Ramos (cell line): ENCODE data around the gene PML.
"Not testable (repeated sequence)": the region's sequence is repeated elsewhere in the genome, so short reads cannot be mapped to it uniquely, and the experiment has no call there.

Experiments used
- in situ Hi-C: fragments of 300-500 bp; cut with MboI; formaldehyde crosslinking; loops from one replicate; pipeline ENCODE4 v1.14.3; 2022; ENCODE audit warnings: low sequenced_read_pairs; ENCODE audit not compliant: unreplicated experiment

Gene PML

GRCh38 chr15:74053517-74053916 lies 59.0 kb downstream of the PML start:
- in situ Hi-C loops: no loop called here

GRCh38 chr15:74053941-74054529 lies 59.5 kb downstream of the PML start:
- in situ Hi-C loops: no loop called here

DNA sequence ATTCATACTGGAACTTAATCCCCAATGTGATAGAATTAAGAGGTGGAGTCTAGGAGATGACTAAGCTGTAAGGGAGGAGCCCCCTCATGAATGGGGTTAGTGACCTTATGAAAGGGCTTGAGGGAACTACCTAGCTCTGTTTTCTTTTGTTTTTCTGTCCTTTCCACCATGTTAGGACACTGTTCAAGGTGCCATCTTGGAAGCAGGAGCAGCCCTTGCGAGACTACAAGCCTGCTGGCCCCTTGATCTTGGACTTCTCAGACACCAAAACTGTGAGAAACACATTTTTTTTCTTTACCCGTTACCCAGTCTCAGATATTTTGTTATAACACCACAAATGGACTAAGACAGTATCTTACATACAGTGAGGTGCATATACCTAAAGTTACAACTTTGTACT lies 61.3 kb downstream of the PML start:
- in situ Hi-C loops: loop anchor here (5.0 kb wide), 1 partner anchor 71 kb away; no protein-coding TSS in a partner anchor

DNA sequence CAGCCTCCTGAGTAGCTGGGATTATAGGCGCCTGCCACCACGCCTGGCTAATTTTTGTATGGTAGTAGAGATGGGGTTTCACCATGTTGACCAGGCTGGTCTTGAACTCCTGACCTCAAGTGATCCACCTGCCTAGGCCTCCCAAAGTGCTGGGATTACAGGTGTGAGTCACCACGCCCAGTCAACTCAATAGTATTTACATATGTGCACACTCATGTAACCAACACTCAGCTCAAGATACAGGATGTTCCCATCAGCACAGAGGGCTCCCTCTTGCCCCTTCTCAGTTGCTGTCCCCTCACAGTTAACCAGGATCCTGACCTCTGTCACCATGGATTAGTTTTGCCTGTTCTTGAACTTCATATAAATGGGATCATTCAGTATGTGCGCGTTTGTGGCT lies 61.8 kb downstream of the PML start:
- in situ Hi-C loops: loop anchor here (5.0 kb wide), 1 partner anchor 71 kb away; no protein-coding TSS in a partner anchor

- in situ Hi-C loops: loop anchor here (5.0 kb wide), 1 partner anchor 68 kb away; no protein-coding TSS in a partner anchor
Measured at GRCh38 chr15:74059050-74059833, 64.7 kb downstream of the PML start.

GRCh38 chr15:74060251-74060650 lies 65.7 kb downstream of the PML start:
- in situ Hi-C loops: no loop called here

GRCh38 chr15:74062236-74062635 lies 67.7 kb downstream of the PML start:
- in situ Hi-C loops: no loop called here

DNA sequence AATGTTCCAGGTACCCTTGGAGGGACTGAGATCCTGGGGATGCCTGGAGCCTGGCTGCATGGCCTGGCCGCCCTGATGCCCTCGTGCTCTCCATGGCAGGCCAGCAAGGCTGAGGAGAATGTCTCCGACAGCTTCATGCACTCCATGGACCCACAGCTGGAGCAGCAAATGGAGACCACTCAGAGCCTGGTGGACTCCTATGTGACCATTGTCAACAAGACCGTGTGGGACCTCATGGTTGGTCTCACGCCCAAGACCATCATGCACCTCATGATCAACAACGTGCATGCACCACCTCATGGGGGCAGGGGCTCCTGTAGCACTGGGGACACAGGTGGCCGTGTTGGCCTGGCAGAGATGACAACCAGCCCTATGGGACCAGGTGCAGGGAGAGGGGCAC lies 68.2 kb downstream of the PML start:
- in situ Hi-C loops: no loop called here

- in situ Hi-C loops: not testable (repeated sequence)
Measured at GRCh38 chr15:74063425-74064146, 69.1 kb downstream of the PML start.

- in situ Hi-C loops: not testable (repeated sequence)
Measured at GRCh38 chr15:74064183-74064582, 69.7 kb downstream of the PML start.

DNA sequence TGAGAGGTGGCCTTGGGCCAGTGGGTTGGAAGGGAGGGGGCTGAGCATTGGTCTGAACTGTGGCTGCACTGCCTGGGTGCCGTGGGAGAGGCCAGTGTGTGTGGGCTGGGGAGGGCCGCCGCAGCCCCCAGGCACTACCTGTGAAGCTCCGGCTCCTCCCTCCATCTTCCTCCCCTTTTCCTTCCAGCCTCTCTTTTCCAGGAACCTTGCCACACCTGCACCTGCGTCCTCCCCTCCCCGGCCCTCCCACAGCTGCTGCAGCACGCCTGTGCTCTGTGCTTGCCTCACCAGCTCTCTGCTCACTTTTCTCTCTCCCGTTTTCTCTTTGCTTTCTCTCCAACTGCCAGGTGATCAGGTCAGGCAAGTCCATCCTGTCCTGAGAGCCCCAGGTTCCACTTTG lies 70.3 kb downstream of the PML start:
- in situ Hi-C loops: not testable (repeated sequence)

GRCh38 chr15:74065684-74066411 lies 71.3 kb downstream of the PML start:
- in situ Hi-C loops: not testable (repeated sequence)

GRCh38 chr15:74071645-74072044 lies 77.1 kb downstream of the PML start:
- in situ Hi-C loops: not testable (repeated sequence)

GRCh38 chr15:74072132-74072531 lies 77.6 kb downstream of the PML start:
- in situ Hi-C loops: not testable (repeated sequence)

GRCh38 chr15:74072614-74073337 lies 78.3 kb downstream of the PML start:
- in situ Hi-C loops: not testable (repeated sequence)

GRCh38 chr15:74075781-74076180 lies 81.3 kb downstream of the PML start:
- in situ Hi-C loops: not testable (repeated sequence)

- in situ Hi-C loops: not testable (repeated sequence)
Measured at GRCh38 chr15:74082450-74082849, 87.9 kb downstream of the PML start, which contains the start of gene GOLGA6A. TSS of gene GOLGA6A (minus strand) at chr15:74082550. CDS start at chr15:74082509, 41 bp downstream.

GRCh38 chr15:74094567-74094966 lies 100.1 kb downstream of the PML start:
- in situ Hi-C loops: not testable (repeated sequence)

GRCh38 chr15:74095610-74096009 lies 101.1 kb downstream of the PML start:
- in situ Hi-C loops: not testable (repeated sequence)
